GM18867 (cell line): ENCODE results near the gene PDE11A.
A peak's percentile ranks its signal among the peaks of the same experiment; 100 is the strongest.
"Not testable (repeated sequence)": the region's sequence is repeated elsewhere in the genome, so short reads cannot be mapped to it uniquely, and the experiment has no call there.

ENCODE experiments used
- ATAC-seq: cut with Tn5 transposase; IDR thresholded peaks from one replicate; pipeline ENCODE4 v1.9.1; 2021; ENCODE audit warnings: mild to moderate bottlenecking, moderate library complexity; ENCODE audit not compliant: unreplicated experiment

The PDE11A gene

GRCh38 chr2:178012639-178013038 lies 59.9 kb downstream of the PDE11A start:
- no peak for ATAC-seq

GRCh38 chr2:178009813-178010212 lies 62.8 kb downstream of the PDE11A start:
- ATAC-seq = no peak

GRCh38 chr2:178008636-178009289 lies 63.8 kb downstream of the PDE11A start:
- no peak for ATAC-seq

- no peak for ATAC-seq
Observed at GRCh38 chr2:178006710-178007109, 65.9 kb downstream of the PDE11A start.

GRCh38 chr2:178005756-178006155 lies 66.8 kb downstream of the PDE11A start:
- ATAC-seq = no peak

GRCh38 chr2:178002038-178002437 lies 70.5 kb downstream of the PDE11A start:
- no peak for ATAC-seq

GRCh38 chr2:177998996-177999395 lies 73.6 kb downstream of the PDE11A start:
- no peak for ATAC-seq

GRCh38 chr2:177998006-177998405 lies 74.6 kb downstream of the PDE11A start:
- no peak for ATAC-seq

GRCh38 chr2:177992992-177993391 lies 79.6 kb downstream of the PDE11A start:
- no peak for ATAC-seq

GRCh38 chr2:177989029-177989885 lies 83.3 kb downstream of the PDE11A start:
- ATAC-seq = no peak

GRCh38 chr2:177984749-177985148 lies 87.8 kb downstream of the PDE11A start:
- ATAC-seq = no peak

GRCh38 chr2:177983183-177983788 lies 89.3 kb downstream of the PDE11A start:
- peak; percentile 97 for ATAC-seq

- ATAC-seq = no peak
Observed at GRCh38 chr2:177972782-177973181, 99.8 kb downstream of the PDE11A start.

GRCh38 chr2:177972123-177972522 lies 100.5 kb downstream of the PDE11A start:
- ATAC-seq = no peak

- ATAC-seq = no peak
Observed at GRCh38 chr2:177970670-177971454, 101.7 kb downstream of the PDE11A start.

- ATAC-seq = peak; percentile 52
Observed at GRCh38 chr2:177964892-177965291, 107.7 kb downstream of the PDE11A start.

GRCh38 chr2:177952151-177952550 lies 120.4 kb downstream of the PDE11A start:
- ATAC-seq = no peak

- ATAC-seq = not testable (repeated sequence)
Observed at GRCh38 chr2:177947598-177947997, 125.0 kb downstream of the PDE11A start.

GRCh38 chr2:177944530-177944929 lies 128.0 kb downstream of the PDE11A start:
- ATAC-seq = not testable (repeated sequence)

GRCh38 chr2:177942731-177943130 lies 129.8 kb downstream of the PDE11A start:
- no peak for ATAC-seq

GRCh38 chr2:177939211-177939610 lies 133.4 kb downstream of the PDE11A start:
- no peak for ATAC-seq
